ENCODE data around the gene CNNM2. TPM values are rescaled to one million over a fixed set of nuclear protein-coding genes. Genes with fewer than 3 reads are reported as not detected.

Gene CNNM2
- total RNA-seq, 2 donors from 2014 or later: 13.4 to 18.9 TPM

DNA sequence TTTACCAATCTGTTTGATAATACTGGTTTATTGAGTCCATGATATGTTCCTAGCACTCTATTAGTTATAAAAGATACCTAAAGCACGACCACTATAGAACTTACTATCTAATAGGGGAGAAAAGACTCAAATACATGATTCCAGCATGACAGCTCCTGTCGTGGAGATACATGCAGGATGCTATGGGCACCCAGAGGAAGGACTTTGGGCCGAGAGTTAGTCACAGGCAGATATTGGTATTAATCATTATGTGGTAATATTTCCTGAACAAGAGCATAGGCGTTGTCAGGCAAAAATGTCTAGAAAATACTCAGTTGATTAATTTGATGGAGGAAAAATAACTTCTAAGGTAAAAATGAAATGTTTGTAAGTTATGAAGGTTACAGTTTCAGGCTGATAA, 31.8 kb downstream of the CNNM2 start:
- 93% methylated on average over 4 of the region's 4 CpGs for WGBS
- Histone ChIP-seq H3K27ac (no peak overlapping the region), H3K9me3 (no peaks in the 10 kb centered on the region), H3K36me3 (no peaks in the 10 kb centered on the region), H3K27me3 (replicated peaks; ENCODE audit: insufficient read depth) (no peaks in the 10 kb centered on the region), H3K4me3 (no peak overlapping the region), H3K4me1 (replicated peaks) (no peaks in the 10 kb centered on the region)
- intact Hi-C loops (cut with DNase I): no loop called here
- TF ChIP-seq POLR2A (IDR thresholded peaks at IDR 0.05) (no peak), POLR2AphosphoS5 (IDR thresholded peaks at IDR 0.05) (no peak)
- TF ChIP-seq, protein P1, sequence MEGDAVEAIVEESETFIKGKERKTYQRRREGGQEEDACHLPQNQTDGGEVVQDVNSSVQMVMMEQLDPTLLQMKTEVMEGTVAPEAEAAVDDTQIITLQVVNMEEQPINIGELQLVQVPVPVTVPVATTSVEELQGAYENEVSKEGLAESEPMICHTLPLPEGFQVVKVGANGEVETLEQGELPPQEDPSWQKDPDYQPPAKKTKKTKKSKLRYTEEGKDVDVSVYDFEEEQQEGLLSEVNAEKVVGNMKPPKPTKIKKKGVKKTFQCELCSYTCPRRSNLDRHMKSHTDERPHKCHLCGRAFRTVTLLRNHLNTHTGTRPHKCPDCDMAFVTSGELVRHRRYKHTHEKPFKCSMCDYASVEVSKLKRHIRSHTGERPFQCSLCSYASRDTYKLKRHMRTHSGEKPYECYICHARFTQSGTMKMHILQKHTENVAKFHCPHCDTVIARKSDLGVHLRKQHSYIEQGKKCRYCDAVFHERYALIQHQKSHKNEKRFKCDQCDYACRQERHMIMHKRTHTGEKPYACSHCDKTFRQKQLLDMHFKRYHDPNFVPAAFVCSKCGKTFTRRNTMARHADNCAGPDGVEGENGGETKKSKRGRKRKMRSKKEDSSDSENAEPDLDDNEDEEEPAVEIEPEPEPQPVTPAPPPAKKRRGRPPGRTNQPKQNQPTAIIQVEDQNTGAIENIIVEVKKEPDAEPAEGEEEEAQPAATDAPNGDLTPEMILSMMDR (IDR thresholded peaks at IDR 0.05): no peak
- DNase-seq (ENCODE audit: low spot score): no peak

DNA sequence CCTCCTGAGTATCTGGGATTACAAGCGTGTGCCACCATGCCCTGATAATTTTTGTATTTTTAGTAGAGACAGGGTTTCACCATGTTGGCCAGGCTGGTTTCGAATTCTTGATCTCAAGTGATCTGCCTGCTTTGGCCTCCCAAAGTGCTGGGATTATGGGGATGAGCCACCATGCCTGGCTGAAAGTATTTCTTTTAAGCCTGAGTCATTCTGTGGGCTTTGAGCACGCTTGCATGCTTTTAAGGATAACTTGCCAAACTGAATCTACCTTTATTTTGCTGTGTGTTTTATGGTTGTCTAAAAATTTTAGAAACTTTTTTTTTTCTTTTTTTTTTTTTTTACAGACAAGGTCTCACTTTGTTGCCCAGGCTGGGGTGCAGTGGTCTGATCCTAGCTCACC, 33.2 kb downstream of the CNNM2 start:
- H3K4me3 ChIP-seq: no peak overlapping the region
- no peaks in the 10 kb centered on the region for H3K4me1 ChIP-seq (replicated peaks)
- no peak for DNase-seq (ENCODE audit: low spot score)
- intact Hi-C loops (cut with DNase I): no loop called here
- no peak for TF ChIP-seq POLR2A (IDR thresholded peaks at IDR 0.05)
- TF ChIP-seq, protein P1 (IDR thresholded peaks at IDR 0.05): no peak
- TF ChIP-seq POLR2AphosphoS5 (IDR thresholded peaks at IDR 0.05): no peak
- no peaks in the 10 kb centered on the region for H3K9me3 ChIP-seq
- H3K27ac ChIP-seq: no peak overlapping the region
- WGBS: 95% methylated on average over 3 of the region's 3 CpGs
- no peaks in the 10 kb centered on the region for H3K27me3 ChIP-seq (replicated peaks; ENCODE audit: insufficient read depth)
- no peaks in the 10 kb centered on the region for H3K36me3 ChIP-seq

DNA sequence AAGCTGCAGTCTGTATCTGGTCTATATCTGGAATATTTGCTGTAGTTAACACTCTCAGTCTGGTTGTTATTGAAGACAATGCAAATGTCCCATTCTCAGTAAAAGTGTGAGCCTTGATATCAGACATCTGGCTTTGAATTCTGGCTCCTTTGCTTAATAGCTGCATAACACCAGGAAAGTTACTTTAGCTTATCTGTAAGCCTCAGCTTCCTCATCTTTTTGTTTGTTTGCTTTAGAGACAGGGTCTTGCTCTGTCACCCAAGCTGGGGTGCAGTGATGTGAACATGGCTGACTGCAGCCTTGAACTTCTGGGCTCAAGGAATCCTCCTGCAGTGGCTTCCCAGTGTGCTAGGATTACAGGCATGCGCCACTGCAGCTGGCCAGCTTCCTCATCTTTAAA, 41.3 kb downstream of the CNNM2 start:
- Histone ChIP-seq H3K4me1 (replicated peaks) (no peaks in the 10 kb centered on the region), H3K36me3 (no peaks in the 10 kb centered on the region), H3K9me3 (no peaks in the 10 kb centered on the region), H3K27me3 (replicated peaks; ENCODE audit: insufficient read depth) (no peaks in the 10 kb centered on the region), H3K27ac (no peak overlapping the region), H3K4me3 (no peak overlapping the region)
- no peak for TF ChIP-seq POLR2AphosphoS5 (IDR thresholded peaks at IDR 0.05)
- TF ChIP-seq POLR2A (IDR thresholded peaks at IDR 0.05): no peak
- TF ChIP-seq, protein P1 (IDR thresholded peaks at IDR 0.05): no peak
- intact Hi-C loops (cut with DNase I): no loop called here
- no peak for DNase-seq (ENCODE audit: low spot score)
- 94% methylated on average over 1 of the region's 1 CpG for WGBS

DNA sequence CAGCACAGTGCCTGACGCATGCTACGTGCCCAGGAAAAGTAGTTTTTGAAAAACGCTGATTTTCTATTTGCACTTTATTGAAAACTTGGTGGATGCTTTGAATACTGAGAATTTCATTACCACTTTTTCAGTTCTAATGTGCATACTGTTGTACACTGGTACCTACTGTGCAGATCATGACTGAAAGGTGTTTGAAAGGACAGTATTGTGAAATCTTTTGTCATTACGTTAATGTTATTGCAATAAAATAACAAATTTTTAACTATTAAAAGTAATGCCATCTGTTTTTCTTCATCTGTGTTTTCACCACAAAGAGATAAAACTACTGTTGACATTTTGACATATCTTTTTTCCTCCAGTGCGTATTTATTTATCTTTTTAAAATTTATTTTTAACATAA, 42.1 kb downstream of the CNNM2 start:
- H3K9me3 ChIP-seq: no peaks in the 10 kb centered on the region
- no peak for DNase-seq (ENCODE audit: low spot score)
- TF ChIP-seq POLR2AphosphoS5 (IDR thresholded peaks at IDR 0.05) (no peak), POLR2A (IDR thresholded peaks at IDR 0.05) (no peak)
- TF ChIP-seq, protein P1 (IDR thresholded peaks at IDR 0.05): no peak
- H3K27me3 ChIP-seq (replicated peaks; ENCODE audit: insufficient read depth): no peaks in the 10 kb centered on the region
- intact Hi-C loops (cut with DNase I): no loop called here
- 88% methylated on average over 5 of the region's 5 CpGs for WGBS
- H3K36me3 ChIP-seq: no peaks in the 10 kb centered on the region
- H3K4me1 ChIP-seq (replicated peaks): no peaks in the 10 kb centered on the region
- no peak overlapping the region for H3K4me3 ChIP-seq
- H3K27ac ChIP-seq: no peak overlapping the region

DNA sequence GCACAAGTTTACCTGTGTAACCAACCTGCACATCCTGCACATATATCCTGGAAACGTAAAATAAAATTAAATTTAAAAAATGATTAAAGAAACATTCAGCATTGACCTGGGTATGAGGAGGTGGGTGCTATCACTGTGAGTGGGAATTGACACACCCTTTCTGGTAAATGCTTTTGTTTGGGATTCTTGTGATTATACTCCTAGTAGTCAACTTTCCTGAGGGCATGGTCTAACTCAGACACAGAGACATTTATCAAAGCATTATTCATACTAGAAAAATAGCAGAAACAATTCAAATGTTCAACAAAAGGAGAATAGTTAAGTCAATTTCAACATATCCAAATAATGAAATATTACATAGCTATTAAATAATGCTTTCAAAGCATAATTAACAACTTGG, 44.2 kb downstream of the CNNM2 start:
- no peaks in the 10 kb centered on the region for H3K4me1 ChIP-seq (replicated peaks)
- intact Hi-C loops (cut with DNase I): no loop called here
- 93% methylated on average over 1 of the region's 1 CpG for WGBS
- no peak overlapping the region for H3K27ac ChIP-seq
- H3K36me3 ChIP-seq: no peaks in the 10 kb centered on the region
- no peaks in the 10 kb centered on the region for H3K9me3 ChIP-seq
- no peaks in the 10 kb centered on the region for H3K27me3 ChIP-seq (replicated peaks; ENCODE audit: insufficient read depth)
- TF ChIP-seq, protein P1 (IDR thresholded peaks at IDR 0.05): no peak
- TF ChIP-seq POLR2AphosphoS5 (IDR thresholded peaks at IDR 0.05) (no peak), POLR2A (IDR thresholded peaks at IDR 0.05) (no peak)
- no peak overlapping the region for H3K4me3 ChIP-seq
- DNase-seq (ENCODE audit: low spot score): no peak

Data from prostate gland (tissue), 2 donors.